GM13977 (cell line): ENCODE measurements around the gene B4GAT1.

ENCODE experiments used
- DNase-seq: peaks from one replicate; pipeline ENCODE4 v3.0.0; 2012; ENCODE audit warnings: low spot score
- in situ Hi-C: fragments of 300-500 bp; cut with MboI; formaldehyde crosslinking; loops from one replicate; pipeline ENCODE4 v1.12.0; 2022; ENCODE audit warnings: low sequenced_read_pairs, low pct_unique_long_range_greater_than_20kb, mixed read lengths, inconsistent platforms; ENCODE audit not compliant: unreplicated experiment
- TF ChIP-seq, protein P1 (sequence below): IDR thresholded peaks from 2 replicates; pipeline ENCODE4 v1.5.1; 2012; ENCODE audit warnings: mild to moderate bottlenecking, control low read depth; ENCODE audit not compliant: insufficient read depth; ENCODE audit errors: extremely low read depth, missing control alignments

B4GAT1 gene

GRCh38 chr11:66338276-66339161 is 8.9 kb downstream of the B4GAT1 start:
- in situ Hi-C loops, result no loop called here
- TF ChIP-seq, protein P1, sequence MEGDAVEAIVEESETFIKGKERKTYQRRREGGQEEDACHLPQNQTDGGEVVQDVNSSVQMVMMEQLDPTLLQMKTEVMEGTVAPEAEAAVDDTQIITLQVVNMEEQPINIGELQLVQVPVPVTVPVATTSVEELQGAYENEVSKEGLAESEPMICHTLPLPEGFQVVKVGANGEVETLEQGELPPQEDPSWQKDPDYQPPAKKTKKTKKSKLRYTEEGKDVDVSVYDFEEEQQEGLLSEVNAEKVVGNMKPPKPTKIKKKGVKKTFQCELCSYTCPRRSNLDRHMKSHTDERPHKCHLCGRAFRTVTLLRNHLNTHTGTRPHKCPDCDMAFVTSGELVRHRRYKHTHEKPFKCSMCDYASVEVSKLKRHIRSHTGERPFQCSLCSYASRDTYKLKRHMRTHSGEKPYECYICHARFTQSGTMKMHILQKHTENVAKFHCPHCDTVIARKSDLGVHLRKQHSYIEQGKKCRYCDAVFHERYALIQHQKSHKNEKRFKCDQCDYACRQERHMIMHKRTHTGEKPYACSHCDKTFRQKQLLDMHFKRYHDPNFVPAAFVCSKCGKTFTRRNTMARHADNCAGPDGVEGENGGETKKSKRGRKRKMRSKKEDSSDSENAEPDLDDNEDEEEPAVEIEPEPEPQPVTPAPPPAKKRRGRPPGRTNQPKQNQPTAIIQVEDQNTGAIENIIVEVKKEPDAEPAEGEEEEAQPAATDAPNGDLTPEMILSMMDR, result no peak
- DNase-seq, result no peak

- DNase-seq, result no peak
- TF ChIP-seq, protein P1, result no peak
- in situ Hi-C loops, result no loop called here
These were observed 10.1 kb downstream of the B4GAT1 start for GRCh38 chr11:66337103-66337899.

DNA sequence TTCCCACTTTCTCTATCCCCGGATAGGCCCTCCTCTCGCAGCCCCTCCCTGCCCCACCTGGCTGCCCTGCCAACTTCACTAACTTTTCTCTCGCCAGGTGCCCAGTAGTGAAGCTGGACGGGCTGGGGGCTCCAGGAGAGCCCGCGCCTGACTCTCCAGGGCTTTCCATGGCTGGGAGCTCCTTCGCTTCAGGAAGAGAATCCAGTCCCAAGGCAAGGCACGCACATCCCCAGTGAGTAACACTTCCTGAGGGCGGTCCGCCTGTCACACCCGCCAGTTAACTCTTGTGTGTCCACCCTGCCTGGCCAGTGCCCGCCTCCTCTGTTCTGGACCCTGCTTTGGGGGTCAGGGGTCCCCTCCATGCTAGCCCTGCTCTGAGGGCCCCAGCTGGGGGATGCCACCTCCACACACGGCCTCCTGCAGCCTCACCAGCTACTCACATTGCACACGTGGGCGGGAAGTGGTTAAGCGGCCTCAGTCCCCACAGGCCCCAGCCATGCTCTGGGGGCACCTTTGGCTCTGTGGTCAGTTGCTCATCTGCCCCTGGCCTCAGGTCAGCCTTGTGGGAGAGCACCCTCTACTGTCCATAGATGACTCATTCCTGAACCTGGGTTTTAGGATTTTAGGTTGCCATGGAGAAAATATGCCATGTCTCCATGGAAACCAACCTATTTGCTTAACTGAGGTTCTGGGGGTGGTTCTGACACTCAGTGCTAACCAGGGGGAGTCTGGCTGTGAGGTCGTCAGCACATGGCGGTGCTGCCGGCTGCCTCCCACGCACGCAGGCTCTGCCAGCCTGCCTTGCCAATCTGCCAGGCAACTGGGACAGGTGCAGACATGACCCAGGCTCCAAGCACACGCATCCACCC is 11.0 kb downstream of the B4GAT1 start, which contains the start of gene RIN1:
RIN1 (minus strand) TSS at position 201 of the 869 bp plus-strand sequence; CDS start at position 169, 32 bp downstream.
- in situ Hi-C loops, result no loop called here
- TF ChIP-seq, protein P1, result peak; percentile 42
- DNase-seq, result peak; percentile 87

DNA sequence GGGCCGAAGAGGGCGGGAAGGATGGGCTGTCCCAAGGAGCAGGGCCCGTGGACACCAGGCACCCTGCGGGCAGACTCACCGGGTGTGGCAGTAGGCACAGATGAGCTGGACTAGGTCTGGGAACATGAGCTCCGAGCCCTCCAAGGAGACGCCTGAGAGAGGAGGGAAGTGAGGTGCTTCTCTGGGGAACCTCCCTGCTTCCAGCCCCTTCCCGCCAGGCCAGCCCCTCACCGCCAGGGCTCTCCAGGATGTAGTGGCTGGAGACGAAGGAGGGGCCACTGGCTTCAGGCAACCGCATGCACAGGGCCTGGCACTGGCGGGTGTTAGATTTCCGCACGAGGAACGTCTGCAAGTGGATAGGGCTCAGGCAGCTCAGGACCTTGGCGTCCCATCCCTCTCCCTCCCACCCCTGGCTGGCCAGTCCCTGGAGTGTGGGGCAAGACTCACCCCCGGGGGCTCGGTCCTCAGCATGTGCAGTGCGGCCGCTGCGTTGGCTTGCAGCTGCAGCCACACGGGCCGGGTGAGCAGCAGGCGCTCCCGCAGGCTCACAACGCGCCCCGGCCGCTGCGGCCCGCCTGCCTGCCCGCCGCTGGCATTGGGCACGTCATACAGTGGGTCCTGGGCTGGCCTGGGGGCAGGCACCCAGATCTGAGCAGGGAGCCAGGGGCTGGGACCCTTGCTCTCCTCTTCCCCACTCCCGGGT is 11.7 kb downstream of the B4GAT1 start:
- in situ Hi-C loops, result no loop called here
- TF ChIP-seq, protein P1, result no peak
- no peak for DNase-seq

- DNase-seq, result no peak
- TF ChIP-seq, protein P1, result no peak
- in situ Hi-C loops, result no loop called here
These were observed 12.6 kb downstream of the B4GAT1 start for GRCh38 chr11:66334605-66335442.
